T-helper 17 cell (primary cell): ENCODE data around the gene SRRM5. TPM values are rescaled to one million over a fixed set of nuclear protein-coding genes. Genes with fewer than 3 reads are reported as not detected.
"Not testable (repeated sequence)": the region's sequence is repeated elsewhere in the genome, so short reads cannot be mapped to it uniquely, and the experiment has no call there.

Experiments
- ATAC-seq: fragments of 150-1000 bp; cut with Tn5 transposase; 2 replicates; pipeline ENCODE4 v1.10.0; 2021; ENCODE audit warnings: mild to moderate bottlenecking, moderate library complexity
- DNase-seq, 3 donors: peaks; one replicate each; pipeline versions ENCODE4 v3.0.0 to v3.0.0-alpha.2; 2020 to 2021
- H3K9me3 ChIP-seq: one replicate; pipeline ENCODE4 v1.7.0; 2013; ENCODE audit warnings: low read length, mild to moderate bottlenecking; ENCODE audit not compliant: control insufficient read depth, poor library complexity, severe bottlenecking
- H3K27ac Mint-ChIP-seq: one replicate; pipeline ENCODE4 v1.8.0; 2022; ENCODE audit warnings: mild to moderate bottlenecking, moderate library complexity, mixed read lengths
- H3K27me3 Mint-ChIP-seq: one replicate; pipeline ENCODE4 v1.8.0; 2022; ENCODE audit warnings: mixed read lengths
- H3K36me3 Mint-ChIP-seq: one replicate; pipeline ENCODE4 v1.8.0; 2022; ENCODE audit warnings: low read depth, mixed read lengths
- H3K4me1 Mint-ChIP-seq: one replicate; pipeline ENCODE4 v1.8.0; 2022; ENCODE audit warnings: mild to moderate bottlenecking, mixed read lengths
- H3K4me3 Mint-ChIP-seq: one replicate; pipeline ENCODE4 v1.8.0; 2022; ENCODE audit warnings: mild to moderate bottlenecking, moderate library complexity, mixed read lengths
- total RNA-seq, 4 donors: library from RNA in 2 of 4; stranded (reverse) in 2 of 4; gene quantifications; one replicate each; pipeline ENCODE4 v1.2.3 and lab custom pipeline; 2022 to 2026

The SRRM5 gene
- total RNA-seq, 2 donors from 2014 or later = 0.40 to 0.60 TPM

DNA sequence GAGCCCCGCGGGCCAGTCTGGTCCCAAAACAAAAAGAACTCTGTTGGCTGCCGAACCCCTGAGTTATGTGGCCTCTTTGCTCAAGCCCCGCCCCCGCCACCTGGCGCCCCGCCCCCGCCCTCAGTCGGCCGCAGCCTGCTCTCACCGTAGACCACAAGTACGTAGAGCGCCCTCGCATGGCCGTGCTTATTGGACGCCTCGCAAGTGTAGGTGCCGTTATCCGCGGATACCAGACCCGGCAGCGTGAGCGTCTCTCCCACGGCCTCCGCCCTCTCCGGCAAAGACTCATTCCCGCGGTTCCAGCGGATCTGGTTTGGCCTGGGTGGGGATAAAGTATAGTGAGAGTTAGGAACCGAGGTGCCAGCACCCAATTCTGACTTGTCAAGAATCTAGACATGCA is 13.0 kb downstream of the SRRM5 start:
- Mint-ChIP-seq H3K4me1 (peaks cover 21% of the 10 kb centered on the region), H3K27me3 (peaks cover 12% of the 10 kb centered on the region), H3K36me3 (no peaks in the 10 kb centered on the region), H3K27ac (no peak overlapping the region), H3K4me3 (no peak overlapping the region)
- DNase-seq (peak; percentile 71 to 87 (median 77)), ATAC-seq (peak; percentile 94)
- no peaks in the 10 kb centered on the region for H3K9me3 ChIP-seq

DNA sequence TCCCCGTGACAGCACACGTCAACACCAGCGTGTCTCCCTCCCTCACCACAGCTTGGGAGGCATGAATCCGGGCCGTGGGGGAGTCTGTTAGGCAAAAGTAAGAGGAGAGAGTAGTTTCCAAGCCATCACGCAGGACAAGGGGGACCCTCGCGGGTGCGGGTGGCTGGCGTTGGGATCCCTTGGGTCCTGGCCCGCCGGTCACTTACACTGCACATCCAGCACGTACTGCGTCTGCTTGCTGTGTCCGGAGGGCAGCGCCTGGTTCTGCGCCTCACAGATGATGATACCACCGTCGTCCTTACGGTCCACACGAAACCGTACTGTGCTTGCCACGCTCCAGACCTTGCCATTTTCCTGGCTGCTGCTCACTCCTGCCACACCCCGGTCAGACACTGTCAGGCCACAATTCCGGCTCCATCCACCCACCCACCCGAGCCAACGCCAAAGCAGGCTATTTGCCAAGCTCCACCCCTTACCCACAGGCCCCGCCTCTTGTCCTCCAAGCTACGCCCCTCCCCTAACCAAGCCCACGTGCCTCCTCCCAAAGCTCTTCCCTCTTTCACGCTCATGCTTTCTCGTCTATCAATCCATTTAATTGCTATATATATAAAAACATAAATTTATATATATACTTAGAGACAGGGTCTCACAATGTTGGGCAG is 14.2 kb downstream of the SRRM5 start:
- Mint-ChIP-seq H3K36me3 (no peaks in the 10 kb centered on the region), H3K4me1 (peaks cover 13% of the 10 kb centered on the region), H3K4me3 (no peak overlapping the region), H3K27me3 (peaks cover 12% of the 10 kb centered on the region), H3K27ac (no peak overlapping the region)
- DNase-seq = no peak
- no peaks in the 10 kb centered on the region for H3K9me3 ChIP-seq
- no peak for ATAC-seq

DNA sequence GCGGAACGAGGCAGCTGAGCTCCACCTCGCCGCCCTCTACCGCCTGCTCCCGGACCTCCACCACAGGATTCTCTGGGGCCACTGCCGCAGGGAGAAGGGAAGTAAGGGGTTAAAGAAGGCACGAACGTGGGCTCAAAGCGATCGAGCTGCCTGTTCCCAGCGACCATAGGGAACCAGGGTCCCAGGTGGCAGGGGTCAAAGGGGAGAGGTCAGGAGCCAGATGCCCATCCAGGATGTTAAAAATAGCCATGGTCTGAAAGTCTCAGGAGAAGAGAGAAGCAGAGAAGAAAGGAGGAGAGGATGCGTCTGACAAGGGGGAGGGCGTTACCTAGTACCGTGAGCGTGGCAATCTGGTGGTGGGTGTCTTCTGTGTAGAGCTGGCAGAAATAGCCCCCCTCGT is 14.9 kb downstream of the SRRM5 start:
- no peak overlapping the region for H3K4me3 Mint-ChIP-seq

DNA sequence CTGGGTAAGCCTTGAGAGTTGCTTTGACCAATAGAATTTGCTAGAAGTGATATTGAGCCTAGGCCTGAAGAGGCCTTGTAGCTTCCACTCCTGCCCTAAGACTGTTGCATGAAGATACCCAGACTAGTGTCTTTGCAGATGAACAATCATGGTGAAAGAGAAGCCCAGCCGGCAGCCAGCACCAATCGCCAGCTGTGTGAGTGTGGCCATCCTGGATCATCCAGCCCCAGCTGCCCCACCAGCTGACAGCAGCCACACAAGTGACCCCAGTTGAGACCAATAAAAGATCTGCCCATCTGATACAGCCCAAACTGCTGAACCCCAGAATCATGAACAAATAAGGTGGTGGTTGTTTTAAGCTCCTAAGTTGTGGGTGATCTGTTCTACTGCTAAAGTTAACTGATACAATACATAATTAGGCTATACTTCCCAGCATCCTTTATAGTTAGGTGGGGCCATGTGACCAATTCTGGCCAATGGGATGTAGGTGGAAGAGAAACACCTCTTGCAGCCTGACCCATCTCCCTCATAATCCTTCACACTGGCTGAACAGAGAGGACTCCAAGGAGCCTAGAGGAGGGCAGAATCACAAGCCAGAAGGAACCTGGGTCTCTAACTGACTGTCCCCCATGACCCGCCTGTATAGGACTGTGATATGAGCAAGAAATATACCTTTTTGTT is 16.9 kb downstream of the SRRM5 start:
- H3K27me3 Mint-ChIP-seq = peaks cover 19% of the 10 kb centered on the region
- H3K27ac Mint-ChIP-seq = no peak overlapping the region
- H3K9me3 ChIP-seq = no peaks in the 10 kb centered on the region
- DNase-seq (no peak), ATAC-seq (no peak)
- no peak overlapping the region for H3K4me3 Mint-ChIP-seq
- peaks cover 13% of the 10 kb centered on the region for H3K4me1 Mint-ChIP-seq
- peaks cover 2% of the 10 kb centered on the region for H3K36me3 Mint-ChIP-seq

More for the DNA sequence above, 14.9 kb downstream of the SRRM5 start:
- Mint-ChIP-seq H3K36me3 (no peaks in the 10 kb centered on the region), H3K27ac (no peak overlapping the region), H3K4me1 (peaks cover 13% of the 10 kb centered on the region), H3K27me3 (peaks cover 12% of the 10 kb centered on the region)
- ATAC-seq (no peak), DNase-seq (no peak)
- H3K9me3 ChIP-seq = no peaks in the 10 kb centered on the region

DNA sequence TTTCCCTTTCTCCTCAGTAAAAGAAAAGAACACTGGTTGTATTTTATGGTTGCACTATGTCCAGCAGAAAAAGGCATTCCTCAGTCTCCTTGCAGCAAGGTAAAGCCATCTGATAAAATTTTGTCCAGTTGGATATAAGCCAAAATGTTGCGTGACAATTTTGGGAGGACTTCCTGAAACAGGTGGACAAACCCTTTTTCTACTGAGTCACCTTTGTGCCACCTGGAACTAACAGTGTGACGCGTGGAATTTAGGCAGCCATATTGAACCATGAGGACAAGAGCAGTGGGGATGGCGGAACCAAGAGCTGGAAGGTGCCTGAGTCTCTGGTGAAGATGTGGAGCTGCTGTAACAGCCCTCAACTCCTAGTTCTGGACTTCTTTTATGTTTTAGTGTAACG is 19.6 kb downstream of the SRRM5 start:
- DNase-seq (no peak), ATAC-seq (no peak)
- Mint-ChIP-seq H3K36me3 (peaks cover 2% of the 10 kb centered on the region), H3K27ac (no peak overlapping the region), H3K27me3 (peaks cover 23% of the 10 kb centered on the region), H3K4me1 (peaks cover 2% of the 10 kb centered on the region), H3K4me3 (no peak overlapping the region)
- no peaks in the 10 kb centered on the region for H3K9me3 ChIP-seq

DNA sequence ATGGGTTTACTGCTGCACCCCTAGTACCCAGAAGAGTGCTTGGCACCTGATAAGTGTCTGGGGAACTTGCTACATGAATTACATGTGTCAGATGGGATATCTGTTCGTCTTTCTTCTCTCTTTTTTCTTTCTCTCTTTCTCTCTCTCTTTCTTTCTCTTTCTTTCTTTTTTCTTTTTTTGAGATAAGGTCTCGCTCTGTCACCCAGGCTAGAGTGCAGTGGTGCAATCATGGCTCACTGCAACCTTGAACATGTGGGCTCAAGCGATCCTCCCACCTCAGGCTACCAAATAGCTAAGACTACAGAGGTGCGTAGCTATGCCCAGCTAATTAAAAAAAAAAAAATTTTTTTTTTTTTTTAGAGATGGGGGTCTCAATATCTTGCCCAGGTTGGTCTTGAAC is 21.6 kb downstream of the SRRM5 start:
- Mint-ChIP-seq H3K27ac (no peak overlapping the region), H3K36me3 (peaks cover 2% of the 10 kb centered on the region), H3K4me3 (no peak overlapping the region), H3K4me1 (peaks cover 2% of the 10 kb centered on the region), H3K27me3 (peaks cover 23% of the 10 kb centered on the region)
- ATAC-seq = no peak
- DNase-seq = no peak
- no peaks in the 10 kb centered on the region for H3K9me3 ChIP-seq

DNA sequence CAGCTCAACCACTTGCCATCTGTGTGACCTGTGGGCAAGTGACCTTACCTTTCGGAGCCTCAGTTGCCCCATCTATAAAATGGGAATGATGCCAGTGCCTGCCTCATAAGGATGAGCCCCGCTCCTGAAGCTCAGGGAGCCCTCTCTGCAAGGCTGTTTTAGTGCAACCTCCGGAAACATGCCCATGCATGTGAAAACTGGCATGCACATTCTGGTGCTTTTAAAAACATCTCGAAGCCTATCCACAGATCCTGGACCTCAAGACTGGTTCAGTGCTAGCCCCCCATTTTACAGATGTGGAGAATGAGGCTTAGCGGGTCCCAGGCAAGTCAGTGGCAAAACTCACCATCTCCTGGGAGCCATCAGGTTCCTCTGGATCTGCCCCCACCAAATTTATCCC is 22.2 kb downstream of the SRRM5 start:
- no peaks in the 10 kb centered on the region for H3K9me3 ChIP-seq
- Mint-ChIP-seq H3K36me3 (peaks cover 6% of the 10 kb centered on the region), H3K27me3 (peaks cover 28% of the 10 kb centered on the region), H3K4me3 (no peak overlapping the region), H3K27ac (no peak overlapping the region), H3K4me1 (peaks cover 8% of the 10 kb centered on the region)
- no peak for DNase-seq
- ATAC-seq = no peak

DNA sequence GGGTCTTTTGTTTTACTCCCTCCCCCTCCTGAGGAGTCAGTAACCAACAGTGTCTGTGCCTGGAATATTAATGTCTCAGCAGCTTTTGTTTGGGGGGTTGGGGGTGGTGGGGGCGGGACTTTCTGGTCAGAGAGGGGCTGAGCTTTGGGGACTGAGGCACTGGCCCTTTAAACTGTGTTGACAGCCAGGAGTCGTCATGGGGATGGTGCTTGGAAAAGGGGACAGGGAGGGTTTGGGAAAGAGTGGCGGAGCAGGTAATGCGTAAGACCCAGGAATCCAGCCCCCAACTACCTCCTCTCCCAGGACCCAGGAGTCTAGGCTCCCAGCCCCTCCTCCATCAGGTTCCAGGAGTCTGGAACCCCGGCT is 22.6 kb downstream of the SRRM5 start:
- DNase-seq (no peak), ATAC-seq (no peak)
- H3K4me3 Mint-ChIP-seq = no peak overlapping the region
- H3K36me3 Mint-ChIP-seq = peaks cover 8% of the 10 kb centered on the region
- no peaks in the 10 kb centered on the region for H3K9me3 ChIP-seq
- no peak overlapping the region for H3K27ac Mint-ChIP-seq
- peaks cover 31% of the 10 kb centered on the region for H3K27me3 Mint-ChIP-seq
- peaks cover 10% of the 10 kb centered on the region for H3K4me1 Mint-ChIP-seq

DNA sequence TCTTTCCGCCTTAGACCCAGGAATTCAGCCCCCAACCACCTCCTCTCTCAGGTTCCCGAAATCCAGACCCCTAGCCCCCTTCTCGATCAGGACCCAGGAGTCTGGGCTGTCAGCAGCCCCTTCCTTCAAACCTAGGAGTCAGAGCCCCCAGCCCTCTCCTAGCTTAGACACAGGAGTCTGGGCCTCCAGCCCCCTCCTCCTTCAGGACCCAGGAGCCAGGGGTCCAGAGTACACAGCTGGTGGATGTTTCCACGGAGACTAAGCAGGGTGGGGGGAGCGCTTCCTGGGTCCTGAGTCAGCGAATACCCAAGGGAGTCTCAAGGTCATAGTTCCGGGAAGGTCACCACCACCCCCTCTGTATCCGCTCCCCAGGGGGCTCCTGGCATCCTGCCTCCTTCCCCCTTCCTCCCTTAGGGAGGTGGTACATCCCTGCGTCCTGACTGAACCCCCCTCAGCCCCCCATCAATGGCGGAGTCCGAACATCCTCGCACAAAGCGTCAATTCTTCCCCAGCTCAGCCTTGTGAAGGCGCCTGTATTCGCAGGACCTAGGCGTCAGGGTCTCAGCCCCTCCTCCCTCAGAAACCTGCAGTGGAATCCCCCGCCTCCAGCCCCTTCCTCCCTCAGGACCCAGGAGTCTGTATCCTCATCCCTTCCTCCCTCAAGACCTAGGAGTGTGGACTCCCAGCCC is 23.1 kb downstream of the SRRM5 start:
- Mint-ChIP-seq H3K4me3 (no peak overlapping the region), H3K27ac (no peak overlapping the region), H3K27me3 (peaks cover 31% of the 10 kb centered on the region), H3K36me3 (peaks cover 8% of the 10 kb centered on the region), H3K4me1 (peaks cover 10% of the 10 kb centered on the region)
- DNase-seq (no peak), ATAC-seq (no peak)
- H3K9me3 ChIP-seq = no peaks in the 10 kb centered on the region

DNA sequence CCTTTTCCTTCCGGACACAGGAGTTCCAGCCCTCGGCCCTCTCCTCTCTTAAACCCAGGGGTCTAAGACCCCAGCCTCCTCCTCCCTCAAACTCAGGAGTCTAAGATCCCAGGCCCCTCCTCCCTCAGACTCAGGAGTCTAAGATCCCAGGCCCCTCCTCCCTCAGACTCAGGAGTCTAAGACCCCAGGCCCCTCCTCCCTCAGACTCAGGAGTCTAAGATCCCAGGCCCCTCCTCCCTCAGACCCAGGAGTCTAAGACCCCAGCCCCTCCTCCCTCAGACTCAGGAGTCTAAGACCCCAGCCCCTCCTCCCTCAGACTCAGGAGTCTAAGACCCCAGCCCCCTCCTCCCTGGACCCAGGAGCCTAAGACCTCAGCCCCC is 23.7 kb downstream of the SRRM5 start:
- Mint-ChIP-seq H3K27me3 (peaks cover 31% of the 10 kb centered on the region), H3K4me1 (peaks cover 12% of the 10 kb centered on the region)
- DNase-seq, H3K4me3 Mint-ChIP-seq, H3K9me3 ChIP-seq, ATAC-seq, H3K36me3 Mint-ChIP-seq, H3K27ac Mint-ChIP-seq: not testable (repeated sequence)

DNA sequence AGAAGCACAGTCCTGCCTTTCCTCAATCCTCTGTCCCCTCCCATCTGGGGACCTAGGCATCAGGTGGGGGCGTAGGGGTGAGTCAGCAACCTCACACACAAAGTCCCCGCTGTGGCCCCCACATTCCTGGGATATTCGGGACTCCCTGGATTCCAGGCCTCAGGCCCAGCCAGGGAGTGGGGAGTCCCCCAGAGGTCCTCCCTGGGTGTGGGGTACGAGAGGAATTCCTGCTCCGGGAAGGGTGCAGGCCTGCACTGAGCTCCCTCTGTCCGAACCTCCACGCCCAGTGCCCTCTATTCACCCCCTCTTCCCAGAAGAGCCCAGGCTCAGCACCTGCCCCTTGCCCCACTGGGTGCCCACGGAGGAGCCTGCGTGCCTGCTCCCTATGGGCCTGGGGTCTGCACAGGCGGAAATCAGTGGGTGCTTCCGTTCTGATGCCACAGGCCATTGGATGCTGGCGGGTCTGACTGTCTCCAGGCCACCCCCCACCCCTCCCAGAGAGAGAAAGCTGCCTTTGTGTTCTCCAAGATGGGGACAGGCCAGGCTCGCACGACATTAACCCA is 24.3 kb downstream of the SRRM5 start:
- H3K9me3 ChIP-seq = no peaks in the 10 kb centered on the region
- peaks cover 32% of the 10 kb centered on the region for H3K27me3 Mint-ChIP-seq
- no peak for ATAC-seq
- peaks cover 8% of the 10 kb centered on the region for H3K36me3 Mint-ChIP-seq
- no peak overlapping the region for H3K4me3 Mint-ChIP-seq
- no peak overlapping the region for H3K27ac Mint-ChIP-seq
- DNase-seq = no peak
- peaks cover 14% of the 10 kb centered on the region for H3K4me1 Mint-ChIP-seq

DNA sequence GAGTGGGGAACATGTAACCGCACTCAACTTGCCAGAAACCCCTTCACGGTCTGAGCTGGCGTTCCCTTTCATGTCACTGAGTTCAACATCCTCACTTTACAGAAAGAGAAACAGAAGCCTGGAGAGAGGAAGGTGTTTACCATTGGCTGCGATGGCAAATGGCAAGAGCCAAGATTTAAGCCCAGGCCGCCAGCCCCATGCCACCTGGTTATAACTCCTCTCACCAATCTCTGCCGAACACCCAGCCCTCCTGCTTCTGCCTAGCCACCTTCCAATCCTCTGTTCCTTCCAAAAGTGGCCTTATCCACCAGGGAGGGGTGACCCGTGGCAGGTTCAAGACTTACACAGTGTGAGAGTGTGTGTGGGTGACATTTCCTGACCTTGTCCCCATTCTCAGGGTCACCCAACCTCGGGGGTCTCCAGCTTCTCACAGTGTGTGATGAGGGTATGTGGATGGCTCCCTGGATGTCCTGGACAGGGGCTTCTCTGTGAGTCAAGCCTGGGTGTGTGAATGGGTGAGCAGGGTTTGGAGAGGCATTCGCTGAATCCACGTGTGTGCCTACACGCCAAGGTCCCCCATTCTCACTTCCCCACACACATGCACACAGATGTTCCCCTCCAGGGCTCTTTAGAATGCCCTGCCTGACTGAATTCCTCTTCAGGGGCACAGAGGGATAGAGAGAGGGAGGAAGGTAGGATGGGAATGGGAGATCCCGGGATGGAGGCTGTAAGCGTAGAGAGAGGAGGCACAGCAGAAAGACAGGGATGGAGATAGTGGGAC is 26.5 kb downstream of the SRRM5 start:
- DNase-seq (no peak), ATAC-seq (no peak)
- H3K4me3 Mint-ChIP-seq = peak overlapping the region; percentile 95
- H3K36me3 Mint-ChIP-seq = peaks cover 5% of the 10 kb centered on the region
- peaks cover 30% of the 10 kb centered on the region for H3K27me3 Mint-ChIP-seq
- peaks cover 16% of the 10 kb centered on the region for H3K4me1 Mint-ChIP-seq
- H3K9me3 ChIP-seq = no peaks in the 10 kb centered on the region
- peak overlapping the region; percentile 53 for H3K27ac Mint-ChIP-seq

DNA sequence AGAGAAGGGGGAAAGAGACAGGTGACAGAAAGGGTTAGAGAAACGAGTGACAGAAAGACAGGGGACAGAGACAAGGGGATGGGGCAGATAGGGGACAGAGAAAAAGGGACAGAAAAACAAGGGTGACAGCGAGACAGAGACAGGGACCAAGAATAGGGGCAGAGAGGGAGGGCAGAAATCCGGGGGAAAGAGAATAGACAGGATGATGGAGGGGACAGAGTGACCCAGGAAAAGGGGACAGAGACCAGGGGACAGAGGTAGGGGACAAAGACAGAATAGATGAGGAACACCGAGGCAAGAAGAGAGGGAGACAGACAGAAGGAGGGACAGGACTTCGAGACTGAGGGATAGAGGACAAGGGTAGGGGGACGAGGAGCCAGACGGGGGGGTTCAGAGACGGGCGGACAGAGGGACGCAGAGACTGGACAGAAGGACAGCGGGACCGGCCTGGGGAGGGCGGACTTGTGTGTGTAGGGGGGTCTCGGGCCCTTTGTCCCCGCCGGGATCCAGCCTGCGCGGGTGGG is 27.2 kb downstream of the SRRM5 start:
- ATAC-seq (no peak), DNase-seq (no peak)
- Mint-ChIP-seq H3K4me1 (peaks cover 16% of the 10 kb centered on the region), H3K4me3 (peak overlapping the region; percentile 95), H3K27me3 (peaks cover 30% of the 10 kb centered on the region), H3K27ac (peak overlapping the region; percentile 53), H3K36me3 (peaks cover 5% of the 10 kb centered on the region)
- H3K9me3 ChIP-seq = no peaks in the 10 kb centered on the region
